Liver (tissue), 9 donors: ENCODE results near the gene DYSF. TPM values are rescaled to one million over a fixed set of nuclear protein-coding genes. Genes with fewer than 3 reads are reported as not detected.

ENCODE experiments used
- DNase-seq: peaks from one replicate; pipeline ENCODE4 v3.0.0-alpha.2; 2017; ENCODE audit warnings: low spot score
- H3K27ac ChIP-seq, 2 donors: one replicate each; pipeline ENCODE4 v1.7.0; 2013; ENCODE audit warnings: inconsistent platforms in 2 of 2, low read length in 2 of 2, control low read depth in 1 of 2, low read depth in 1 of 2, mild to moderate bottlenecking in 1 of 2
- H3K27me3 ChIP-seq, 4 donors: one replicate each; pipeline versions ENCODE4 v1.6.1 to v1.7.0; 2013; ENCODE audit warnings: low read length in 3 of 4, inconsistent platforms in 1 of 4, mild to moderate bottlenecking in 1 of 4, moderate library complexity in 1 of 4; ENCODE audit not compliant: control insufficient read depth in 4 of 4, insufficient read depth in 4 of 4
- H3K36me3 ChIP-seq, 4 donors: one replicate each; pipeline versions ENCODE4 v1.6.1 to v1.7.0; 2013; ENCODE audit warnings: low read length in 3 of 4, mild to moderate bottlenecking in 3 of 4, low read depth in 1 of 4, moderate library complexity in 1 of 4; ENCODE audit not compliant: control insufficient read depth in 4 of 4, insufficient read depth in 3 of 4
- H3K4me1 ChIP-seq, 4 donors: one replicate each; pipeline versions ENCODE4 v1.6.1 to v1.7.0; 2013; ENCODE audit warnings: low read length in 3 of 4, mild to moderate bottlenecking in 3 of 4, moderate library complexity in 1 of 4; ENCODE audit not compliant: control insufficient read depth in 4 of 4, insufficient read depth in 4 of 4
- H3K4me3 ChIP-seq, 3 donors: one replicate each; pipeline versions ENCODE4 v1.6.1 to v1.7.0; 2013; ENCODE audit warnings: low read length in 3 of 3, control low read depth in 1 of 3, low read depth in 1 of 3, mild to moderate bottlenecking in 1 of 3
- H3K9ac ChIP-seq, 2 donors: one replicate each; pipeline ENCODE4 v1.7.0; 2013; ENCODE audit warnings: low read length in 2 of 2, mild to moderate bottlenecking in 2 of 2, moderate library complexity in 2 of 2, control low read depth in 1 of 2, low read depth in 1 of 2
- H3K9me3 ChIP-seq, 4 donors: one replicate each; pipeline versions ENCODE4 v1.6.1 to v1.7.0; 2013; ENCODE audit warnings: low read length in 3 of 4; ENCODE audit not compliant: control insufficient read depth in 4 of 4
- ATF3 ChIP-seq: IDR thresholded peaks from 2 replicates; pipeline ENCODE4 v1.6.1; 2016; ENCODE audit warnings: antibody characterized with exemption
- CTCF ChIP-seq: fragments of 150-350 bp; IDR thresholded peaks from 2 replicates; pipeline ENCODE4 v1.5.1; 2017; ENCODE audit warnings: improper control_type of control experiment, low read depth, low read length; ENCODE audit not compliant: missing input control
- EGR1 ChIP-seq, 2 donors: IDR thresholded peaks; 2 replicates each; pipeline ENCODE4 v1.6.1; 2016 to 2018; ENCODE audit warnings: antibody characterized with exemption in 2 of 2, low read depth in 2 of 2
- FOXA1 ChIP-seq: IDR thresholded peaks from 2 replicates; pipeline ENCODE4 v1.6.1; 2016; ENCODE audit warnings: antibody characterized with exemption
- FOXA2 ChIP-seq: IDR thresholded peaks from 2 replicates; pipeline ENCODE4 v1.6.1; 2016; ENCODE audit warnings: antibody characterized with exemption
- GABPA ChIP-seq, 2 donors: IDR thresholded peaks in 1 of 2; conservative IDR thresholded peaks in 1 of 2; 2 replicates each; pipeline ENCODE4 v1.6.1; 2016; ENCODE audit warnings: antibody characterized with exemption in 2 of 2, mild to moderate bottlenecking in 1 of 2, moderate library complexity in 1 of 2
- HNF4A ChIP-seq, 2 donors: conservative IDR thresholded peaks; 2 replicates each; pipeline ENCODE4 v1.6.1; 2016; ENCODE audit warnings: antibody characterized with exemption in 2 of 2, mild to moderate bottlenecking in 2 of 2
- HNF4G ChIP-seq: IDR thresholded peaks from 2 replicates; pipeline ENCODE4 v1.6.1; 2016; ENCODE audit warnings: antibody characterized with exemption
- JUND ChIP-seq, 2 donors: IDR thresholded peaks; 2 replicates each; pipeline ENCODE4 v1.6.1; 2016; ENCODE audit warnings: antibody characterized with exemption in 2 of 2
- NR2F2 ChIP-seq: IDR thresholded peaks from 2 replicates; pipeline ENCODE4 v1.6.1; 2016; ENCODE audit warnings: antibody characterized with exemption
- RAD21 ChIP-seq, 2 donors: IDR thresholded peaks; 2 replicates each; pipeline ENCODE4 v1.6.1; 2016; ENCODE audit warnings: antibody characterized with exemption in 2 of 2, mild to moderate bottlenecking in 2 of 2
- RXRA ChIP-seq, 2 donors: IDR thresholded peaks; 2 replicates each; pipeline ENCODE4 v1.6.1; 2017 to 2018; ENCODE audit warnings: antibody characterized with exemption in 2 of 2, mild to moderate bottlenecking in 1 of 2
- SP1 ChIP-seq: IDR thresholded peaks from 2 replicates; pipeline ENCODE4 v1.6.1; 2018; ENCODE audit warnings: antibody characterized with exemption, mild to moderate bottlenecking
- TAF1 ChIP-seq: conservative IDR thresholded peaks from 2 replicates; pipeline ENCODE4 v1.6.1; 2016; ENCODE audit warnings: antibody characterized with exemption, mild to moderate bottlenecking
- YY1 ChIP-seq: IDR thresholded peaks from 2 replicates; pipeline ENCODE4 v1.6.1; 2016; ENCODE audit warnings: antibody characterized with exemption, mild to moderate bottlenecking
- WGBS: extraction: QIAGEN DNeasy Blood & Tissue Kit; methylation state at CpG from one replicate; pipeline ENCODE4 v1.1.7; 2013; 5-methylcytosine and 5-hydroxymethylcytosine counted together
- polyA plus RNA-seq, 2 donors: library from polyadenylated mRNA; stranded (reverse) in 1 of 2; unstranded in 1 of 2; fragments of 200-250 nt in 1 of 2; fragments of >200 nt in 1 of 2; fragmentation: Nextera tagmentation in 1 of 2; extraction: Ambion mirVana in 1 of 2; gene quantifications; one replicate each; pipeline versions ENCODE4 v1.2.1 to v1.2.3, GENCODE V29; 2013 to 2015
- total RNA-seq, 2 donors: library from RNA; depleted of rRNA; stranded (reverse); fragments of >200 nt; gene quantifications; one replicate each; pipeline ENCODE4 v1.2.3, GENCODE V29; 2014
- TF ChIP-seq, protein P1 (sequence below): IDR thresholded peaks from 2 replicates; pipeline ENCODE4 v1.6.1; 2016; ENCODE audit warnings: antibody characterized with exemption
- TF ChIP-seq, protein P2 (sequence below): IDR thresholded peaks from 2 replicates; pipeline ENCODE4 v1.6.1; 2016; ENCODE audit warnings: antibody characterized with exemption
- TF ChIP-seq, protein P3 (sequence below): IDR thresholded peaks from 2 replicates; pipeline ENCODE4 v1.6.1; 2016; ENCODE audit warnings: antibody characterized with exemption, mild to moderate bottlenecking
- donor health status: healthy.
- donor health status: healthy.
- donor health status: healthy.
- donor health status: healthy.
- donor health status: healthy.

The DYSF gene
- total and polyA plus RNA-seq, 4 donors = 8.5 to 20.8 (median 13.6) TPM

DNA sequence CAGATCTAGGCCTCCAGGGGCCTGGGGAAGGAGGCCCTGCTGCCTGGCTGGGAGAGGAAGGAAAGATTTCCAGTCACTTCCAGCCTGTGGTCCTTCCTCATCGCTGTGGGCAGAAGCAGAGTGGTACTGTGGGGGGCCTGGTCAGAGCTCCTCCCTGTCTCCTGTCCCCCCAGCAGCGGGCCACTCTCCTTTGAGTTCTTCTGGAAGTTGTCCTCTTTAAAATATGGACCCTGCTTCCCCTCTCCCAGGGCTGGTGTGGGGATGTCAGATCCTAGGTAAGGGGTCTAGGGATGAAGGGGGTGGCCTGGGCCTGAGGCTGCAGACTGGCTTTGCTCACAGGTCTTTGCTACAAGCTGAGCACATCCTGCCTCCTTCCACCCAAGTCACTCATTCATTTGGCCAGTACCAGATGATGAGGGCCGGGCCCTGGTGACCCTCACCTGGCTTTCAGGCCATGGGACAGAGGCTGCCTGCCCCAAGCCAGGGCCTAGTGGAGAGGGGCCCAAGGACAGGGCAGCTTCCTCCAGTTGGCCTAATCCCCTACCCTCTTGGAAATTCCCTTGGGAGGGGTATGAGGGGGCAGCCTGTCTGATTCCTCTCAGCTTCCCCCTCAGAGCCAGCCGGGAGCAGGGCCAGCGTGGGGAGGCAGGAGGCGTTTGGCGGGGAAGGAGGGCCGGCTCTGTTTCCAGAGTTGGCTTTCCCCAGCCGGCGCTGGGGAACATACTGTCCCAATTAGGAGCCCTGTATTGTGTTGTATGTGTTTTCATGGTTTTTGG lies 231.9 kb downstream of the DYSF start:
- Histone ChIP-seq H3K4me3 (no peak overlapping the region), H3K27me3 (no peaks in the 10 kb centered on the region), H3K27ac (no peak overlapping the region), H3K36me3 (peaks cover 3 to 31% (median 21%) of the 10 kb centered on the region in 4 donors), H3K9ac (no peak overlapping the region), H3K9me3 (no peaks in the 10 kb centered on the region), H3K4me1 (no peaks in the 10 kb centered on the region)
- DNase-seq = no peak
- 94% methylated on average over 10 of the region's 10 CpGs for WGBS
- TF ChIP-seq GABPA (IDR thresholded peaks at IDR 0.05 in 1 of 2, conservative IDR thresholded peaks at IDR 0.05 in 1 of 2) (no peak), SP1 (no peak), CTCF (no peak), TAF1 (no peak), NR2F2 (no peak), RXRA (IDR thresholded peaks at IDR 0.05) (no peak), YY1 (no peak), FOXA2 (no peak), HNF4A (conservative IDR thresholded peaks at IDR 0.05) (no peak), ATF3 (no peak)
- TF ChIP-seq, protein P1, sequence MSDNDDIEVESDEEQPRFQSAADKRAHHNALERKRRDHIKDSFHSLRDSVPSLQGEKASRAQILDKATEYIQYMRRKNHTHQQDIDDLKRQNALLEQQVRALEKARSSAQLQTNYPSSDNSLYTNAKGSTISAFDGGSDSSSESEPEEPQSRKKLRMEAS = no peak

DNA sequence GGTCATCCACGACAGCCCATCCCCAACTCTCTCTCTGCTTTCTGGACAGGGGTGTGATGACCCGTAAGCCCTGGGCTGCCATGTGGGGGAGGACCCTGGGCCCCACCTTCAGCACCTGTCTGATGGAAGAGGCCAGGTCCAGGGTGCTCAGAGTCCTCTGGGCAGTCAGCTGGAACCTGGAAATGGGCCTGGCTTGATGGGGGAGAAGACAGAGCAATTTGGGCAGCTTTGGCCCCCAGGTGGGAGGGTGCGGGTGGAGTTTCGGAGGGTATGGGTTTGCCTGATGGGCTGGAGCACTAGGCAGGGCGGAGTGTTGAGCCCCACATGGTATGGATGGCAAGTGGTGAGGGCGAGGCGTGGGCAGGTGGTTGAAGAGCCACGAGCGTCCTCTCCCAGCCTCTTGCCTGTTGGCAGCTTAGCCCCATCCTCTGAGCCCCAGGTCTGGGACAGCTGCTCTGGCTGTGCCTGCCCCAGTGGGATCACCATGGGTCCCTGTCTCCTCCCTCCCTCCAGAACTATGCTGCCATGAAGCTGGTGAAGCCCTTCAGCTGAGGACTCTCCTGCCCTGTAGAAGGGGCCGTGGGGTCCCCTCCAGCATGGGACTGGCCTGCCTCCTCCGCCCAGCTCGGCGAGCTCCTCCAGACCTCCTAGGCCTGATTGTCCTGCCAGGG lies 232.7 kb downstream of the DYSF start:
- H3K27ac ChIP-seq = no peak overlapping the region
- H3K9me3 ChIP-seq = no peaks in the 10 kb centered on the region
- no peaks in the 10 kb centered on the region for H3K4me1 ChIP-seq
- DNase-seq = no peak
- H3K27me3 ChIP-seq = no peaks in the 10 kb centered on the region
- no peak overlapping the region for H3K4me3 ChIP-seq
- H3K36me3 ChIP-seq = peaks cover 1 to 30% (median 20%) of the 10 kb centered on the region in 4 donors
- TF ChIP-seq JUND (IDR thresholded peaks at IDR 0.05) (no peak), RXRA (IDR thresholded peaks at IDR 0.05) (no peak), NR2F2 (no peak), GABPA (IDR thresholded peaks at IDR 0.05 in 1 of 2, conservative IDR thresholded peaks at IDR 0.05 in 1 of 2) (no peak), SP1 (no peak), HNF4A (conservative IDR thresholded peaks at IDR 0.05) (no peak), HNF4G (no peak)
- no peak overlapping the region for H3K9ac ChIP-seq
- 97% methylated on average over 13 of the region's 13 CpGs for WGBS

- Histone ChIP-seq H3K9ac (no peak overlapping the region), H3K27ac (no peak overlapping the region), H3K4me1 (no peaks in the 10 kb centered on the region), H3K9me3 (no peaks in the 10 kb centered on the region), H3K4me3 (no peak overlapping the region), H3K27me3 (no peaks in the 10 kb centered on the region), H3K36me3 (peaks cover 0 to 23% (median 18%) of the 10 kb centered on the region in 4 donors)
- WGBS = 88% methylated on average over 6 of the region's 6 CpGs
- no peak for DNase-seq
- TF ChIP-seq FOXA1 (no peak), RAD21 (IDR thresholded peaks at IDR 0.05) (no peak), ATF3 (no peak), HNF4A (conservative IDR thresholded peaks at IDR 0.05) (no peak), FOXA2 (no peak), SP1 (no peak), RXRA (IDR thresholded peaks at IDR 0.05) (no peak), NR2F2 (no peak), HNF4G (no peak), JUND (IDR thresholded peaks at IDR 0.05) (no peak), EGR1 (IDR thresholded peaks at IDR 0.05; ENCODE audit: low read depth in 2 of 2) (no peak)
- TF ChIP-seq, protein P2, sequence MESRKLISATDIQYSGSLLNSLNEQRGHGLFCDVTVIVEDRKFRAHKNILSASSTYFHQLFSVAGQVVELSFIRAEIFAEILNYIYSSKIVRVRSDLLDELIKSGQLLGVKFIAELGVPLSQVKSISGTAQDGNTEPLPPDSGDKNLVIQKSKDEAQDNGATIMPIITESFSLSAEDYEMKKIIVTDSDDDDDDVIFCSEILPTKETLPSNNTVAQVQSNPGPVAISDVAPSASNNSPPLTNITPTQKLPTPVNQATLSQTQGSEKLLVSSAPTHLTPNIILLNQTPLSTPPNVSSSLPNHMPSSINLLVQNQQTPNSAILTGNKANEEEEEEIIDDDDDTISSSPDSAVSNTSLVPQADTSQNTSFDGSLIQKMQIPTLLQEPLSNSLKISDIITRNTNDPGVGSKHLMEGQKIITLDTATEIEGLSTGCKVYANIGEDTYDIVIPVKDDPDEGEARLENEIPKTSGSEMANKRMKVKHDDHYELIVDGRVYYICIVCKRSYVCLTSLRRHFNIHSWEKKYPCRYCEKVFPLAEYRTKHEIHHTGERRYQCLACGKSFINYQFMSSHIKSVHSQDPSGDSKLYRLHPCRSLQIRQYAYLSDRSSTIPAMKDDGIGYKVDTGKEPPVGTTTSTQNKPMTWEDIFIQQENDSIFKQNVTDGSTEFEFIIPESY = no peak
- TF ChIP-seq, protein P3, sequence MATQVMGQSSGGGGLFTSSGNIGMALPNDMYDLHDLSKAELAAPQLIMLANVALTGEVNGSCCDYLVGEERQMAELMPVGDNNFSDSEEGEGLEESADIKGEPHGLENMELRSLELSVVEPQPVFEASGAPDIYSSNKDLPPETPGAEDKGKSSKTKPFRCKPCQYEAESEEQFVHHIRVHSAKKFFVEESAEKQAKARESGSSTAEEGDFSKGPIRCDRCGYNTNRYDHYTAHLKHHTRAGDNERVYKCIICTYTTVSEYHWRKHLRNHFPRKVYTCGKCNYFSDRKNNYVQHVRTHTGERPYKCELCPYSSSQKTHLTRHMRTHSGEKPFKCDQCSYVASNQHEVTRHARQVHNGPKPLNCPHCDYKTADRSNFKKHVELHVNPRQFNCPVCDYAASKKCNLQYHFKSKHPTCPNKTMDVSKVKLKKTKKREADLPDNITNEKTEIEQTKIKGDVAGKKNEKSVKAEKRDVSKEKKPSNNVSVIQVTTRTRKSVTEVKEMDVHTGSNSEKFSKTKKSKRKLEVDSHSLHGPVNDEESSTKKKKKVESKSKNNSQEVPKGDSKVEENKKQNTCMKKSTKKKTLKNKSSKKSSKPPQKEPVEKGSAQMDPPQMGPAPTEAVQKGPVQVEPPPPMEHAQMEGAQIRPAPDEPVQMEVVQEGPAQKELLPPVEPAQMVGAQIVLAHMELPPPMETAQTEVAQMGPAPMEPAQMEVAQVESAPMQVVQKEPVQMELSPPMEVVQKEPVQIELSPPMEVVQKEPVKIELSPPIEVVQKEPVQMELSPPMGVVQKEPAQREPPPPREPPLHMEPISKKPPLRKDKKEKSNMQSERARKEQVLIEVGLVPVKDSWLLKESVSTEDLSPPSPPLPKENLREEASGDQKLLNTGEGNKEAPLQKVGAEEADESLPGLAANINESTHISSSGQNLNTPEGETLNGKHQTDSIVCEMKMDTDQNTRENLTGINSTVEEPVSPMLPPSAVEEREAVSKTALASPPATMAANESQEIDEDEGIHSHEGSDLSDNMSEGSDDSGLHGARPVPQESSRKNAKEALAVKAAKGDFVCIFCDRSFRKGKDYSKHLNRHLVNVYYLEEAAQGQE = no peak
These were observed 233.4 kb downstream of the DYSF start for GRCh38 chr2:71686781-71687180.
